Caki2 (cell line): Measurements from ENCODE around the gene KCNK7. TPM values are rescaled to one million over a fixed set of nuclear protein-coding genes. Genes with fewer than 3 reads are reported as not detected.

ENCODE experiments used
- DNase-seq: peaks from one replicate; pipeline ENCODE4 v3.0.0-alpha.2; 2015; ENCODE audit warnings: low read depth
- in situ Hi-C: cut with HindIII; loops from 2 replicates; pipeline ENCODE4 v1.10.0; 2016; ENCODE audit warnings: low sequenced_read_pairs, low pct_unique_long_range_greater_than_20kb, mixed read lengths
- total RNA-seq: library from RNA; depleted of rRNA; stranded (reverse); fragments of >200 nt; shearing (Covaris generic); gene quantifications from 2 replicates; pipeline ENCODE4 v1.2.3, GENCODE V29; 2014; ENCODE audit warnings: low replicate concordance

The KCNK7 gene
- total RNA-seq, 1 experiment from 2014 or later: not detected

- no peak for DNase-seq
- in situ Hi-C loops: no loop called here
Measured at GRCh38 chr11:65633390-65634108, 37.9 kb upstream of the KCNK7 start.

- in situ Hi-C loops: no loop called here
- DNase-seq: no peak
Measured at GRCh38 chr11:65630215-65630614, 34.6 kb upstream of the KCNK7 start.

GRCh38 chr11:65629579-65629978, 34.0 kb upstream of the KCNK7 start:
- no peak for DNase-seq
- in situ Hi-C loops: no loop called here

GRCh38 chr11:65627202-65627601, 31.6 kb upstream of the KCNK7 start:
- DNase-seq: no peak
- in situ Hi-C loops: no loop called here

- in situ Hi-C loops: no loop called here
- no peak for DNase-seq
Measured at GRCh38 chr11:65625628-65626342, 30.2 kb upstream of the KCNK7 start.

GRCh38 chr11:65624931-65625627, 29.5 kb upstream of the KCNK7 start:
- in situ Hi-C loops: no loop called here
- no peak for DNase-seq

- in situ Hi-C loops: no loop called here
- no peak for DNase-seq
Measured at GRCh38 chr11:65623852-65624616, 28.4 kb upstream of the KCNK7 start.

- in situ Hi-C loops: no loop called here
- DNase-seq: no peak
Measured at GRCh38 chr11:65623177-65623576, 27.6 kb upstream of the KCNK7 start.

- DNase-seq: no peak
- in situ Hi-C loops: no loop called here
Measured at GRCh38 chr11:65622011-65622410, 26.4 kb upstream of the KCNK7 start.

GRCh38 chr11:65621460-65621859, 25.9 kb upstream of the KCNK7 start:
- in situ Hi-C loops: no loop called here
- DNase-seq: no peak

- no peak for DNase-seq
- in situ Hi-C loops: no loop called here
Measured at GRCh38 chr11:65620666-65621065, 25.1 kb upstream of the KCNK7 start.

- no peak for DNase-seq
- in situ Hi-C loops: no loop called here
Measured at GRCh38 chr11:65619281-65619928, 23.8 kb upstream of the KCNK7 start.

GRCh38 chr11:65618763-65619162, 23.2 kb upstream of the KCNK7 start:
- in situ Hi-C loops: no loop called here
- DNase-seq: no peak

GRCh38 chr11:65617990-65618751, 22.6 kb upstream of the KCNK7 start:
- no peak for DNase-seq

GRCh38 chr11:65617136-65617850, 21.7 kb upstream of the KCNK7 start:
- no peak for DNase-seq
- in situ Hi-C loops: no loop called here

More at GRCh38 chr11:65617990-65618751, 22.6 kb upstream of the KCNK7 start:
- in situ Hi-C loops: no loop called here

GRCh38 chr11:65616575-65617001, 21.0 kb upstream of the KCNK7 start:
- in situ Hi-C loops: no loop called here

More at GRCh38 chr11:65616575-65617001, 21.0 kb upstream of the KCNK7 start:
- no peak for DNase-seq
